H9 (cell line): Measurements from ENCODE around the gene ITGAE. TPM values are rescaled to one million over a fixed set of nuclear protein-coding genes. Genes with fewer than 3 reads are reported as not detected.

Experiments
- DNase-seq: peaks from one replicate; pipeline ENCODE4 v3.0.0-alpha.2; 2017
- H2AFZ ChIP-seq: one replicate; pipeline ENCODE4 v1.6.1; 2013; ENCODE audit warnings: mild to moderate bottlenecking, low read length, control low read depth, moderate library complexity
- H2AK5ac ChIP-seq: 2 replicates; pipeline ENCODE4 v1.6.1; 2013; ENCODE audit warnings: low read length, control low read depth, mixed read lengths; ENCODE audit not compliant: insufficient read length
- H2BK120ac ChIP-seq: one replicate; pipeline ENCODE4 v1.6.1; 2013; ENCODE audit warnings: low read depth, mild to moderate bottlenecking, low read length, control low read depth, inconsistent platforms; ENCODE audit not compliant: poor library complexity, severe bottlenecking
- H2BK12ac ChIP-seq: 2 replicates; pipeline ENCODE4 v1.6.1; 2013; ENCODE audit warnings: low read length, control low read depth, mixed read lengths, low read depth; ENCODE audit not compliant: insufficient read length
- H2BK15ac ChIP-seq: 2 replicates; pipeline ENCODE4 v1.6.1; 2013; ENCODE audit warnings: low read depth, low read length, control low read depth
- H2BK20ac ChIP-seq: one replicate; pipeline ENCODE4 v1.6.1; 2013; ENCODE audit warnings: low read depth, mild to moderate bottlenecking, low read length, control low read depth, inconsistent platforms; ENCODE audit not compliant: poor library complexity, severe bottlenecking
- H2BK5ac ChIP-seq: 2 replicates; pipeline ENCODE4 v1.6.1; 2013; ENCODE audit warnings: low read length, control low read depth, mixed read lengths; ENCODE audit not compliant: insufficient read length
- H3K14ac ChIP-seq: 2 replicates; pipeline ENCODE4 v1.6.1; 2013; ENCODE audit warnings: low read length, control low read depth; ENCODE audit not compliant: insufficient read depth
- H3K18ac ChIP-seq: 2 replicates; pipeline ENCODE4 v1.6.1; 2013; ENCODE audit warnings: low read depth, mild to moderate bottlenecking, mixed read lengths, low read length, control low read depth; ENCODE audit not compliant: insufficient read length
- H3K23ac ChIP-seq: 2 replicates; pipeline ENCODE4 v1.6.1; 2013; ENCODE audit warnings: low read length, control low read depth, mixed read lengths, low read depth; ENCODE audit not compliant: insufficient read length
- H3K23me2 ChIP-seq: 2 replicates; pipeline ENCODE4 v1.6.1; 2013; ENCODE audit warnings: low read depth, mild to moderate bottlenecking, mixed read lengths, low read length, control low read depth; ENCODE audit not compliant: insufficient read length, poor library complexity, severe bottlenecking
- H3K27ac ChIP-seq: 2 replicates; pipeline ENCODE4 v1.5.1; 2013; ENCODE audit warnings: low read length, control low read depth, mixed read lengths, low read depth; ENCODE audit not compliant: insufficient read length
- H3K27me3 ChIP-seq: 2 replicates; pipeline ENCODE4 v1.6.1; 2013; ENCODE audit warnings: low read length, control low read depth, inconsistent platforms; ENCODE audit not compliant: insufficient read depth
- H3K4ac ChIP-seq: 2 replicates; pipeline ENCODE4 v1.6.1; 2013; ENCODE audit warnings: low read depth, mild to moderate bottlenecking, control low read depth, inconsistent platforms, low read length, moderate library complexity
- H3K4me1 ChIP-seq: 2 replicates; pipeline ENCODE4 v1.6.1; 2013; ENCODE audit warnings: low read length, control low read depth, inconsistent platforms; ENCODE audit not compliant: insufficient read depth
- H3K4me2 ChIP-seq: 2 replicates; pipeline ENCODE4 v1.6.1; 2013; ENCODE audit warnings: low read length, control low read depth, mixed read lengths; ENCODE audit not compliant: insufficient read length, insufficient read depth
- H3K56ac ChIP-seq: 2 replicates; pipeline ENCODE4 v1.6.1; 2013; ENCODE audit warnings: low read depth, mild to moderate bottlenecking, mixed read lengths, low read length, control low read depth; ENCODE audit not compliant: insufficient read length
- H3K79me1 ChIP-seq: 2 replicates; pipeline ENCODE4 v1.6.1; 2013; ENCODE audit warnings: low read depth, mild to moderate bottlenecking, moderate library complexity, low read length, control low read depth, inconsistent platforms; ENCODE audit not compliant: insufficient read depth, poor library complexity, severe bottlenecking
- H3K79me2 ChIP-seq: 2 replicates; pipeline ENCODE4 v1.6.1; 2013; ENCODE audit warnings: low read length, control low read depth, inconsistent platforms; ENCODE audit not compliant: insufficient read depth
- H3K9ac ChIP-seq: 2 replicates; pipeline ENCODE4 v1.6.1; 2013; ENCODE audit warnings: low read length, control low read depth, mixed read lengths; ENCODE audit not compliant: insufficient read length; ENCODE audit errors: extremely low read depth
- H3K9me3 ChIP-seq: one replicate; pipeline ENCODE4 v1.6.1; 2013; ENCODE audit warnings: low read depth, low read length, inconsistent platforms; ENCODE audit not compliant: control insufficient read depth
- H3T11ph ChIP-seq: one replicate; pipeline ENCODE4 v1.6.1; 2013; ENCODE audit warnings: mild to moderate bottlenecking, low read length, control low read depth, inconsistent platforms
- H4K20me1 ChIP-seq: one replicate; pipeline ENCODE4 v1.6.1; 2013; ENCODE audit not compliant: control insufficient read depth, insufficient read length, insufficient read depth
- H4K5ac ChIP-seq: 2 replicates; pipeline ENCODE4 v1.6.1; 2013; ENCODE audit warnings: low read depth, mild to moderate bottlenecking, mixed read lengths, low read length, control low read depth; ENCODE audit not compliant: insufficient read length
- H4K8ac ChIP-seq: replicated peaks from 2 replicates; pipeline ENCODE4 v1.6.1; 2013; ENCODE audit warnings: low read length, control low read depth, mixed read lengths, low read depth; ENCODE audit not compliant: insufficient read length
- H4K91ac ChIP-seq: 2 replicates; pipeline ENCODE4 v1.6.1; 2013; ENCODE audit warnings: low read depth, mild to moderate bottlenecking, moderate library complexity, mixed read lengths, low read length, control low read depth; ENCODE audit not compliant: insufficient read length
- H3K27ac Mint-ChIP-seq, 3 experiments: 2 replicates in 2 of 3; 3 replicates in 1 of 3; pipeline ENCODE4 v1.8.0; 2020 to 2021; ENCODE audit warnings: mixed read lengths in 3 of 3, mild to moderate bottlenecking in 1 of 3, moderate library complexity in 1 of 3
- H3K27me3 Mint-ChIP-seq: 2 replicates; pipeline ENCODE4 v1.8.0; 2021; ENCODE audit warnings: low read depth, mild to moderate bottlenecking, moderate library complexity, mixed read lengths
- H3K36me3 Mint-ChIP-seq, 3 experiments: 2 replicates in 2 of 3; 3 replicates in 1 of 3; pipeline ENCODE4 v1.8.0; 2020 to 2021; ENCODE audit warnings: low read depth in 3 of 3, mixed read lengths in 3 of 3; ENCODE audit not compliant: insufficient read depth in 1 of 3
- H3K4me1 Mint-ChIP-seq, 2 experiments: 2 replicates each; pipeline ENCODE4 v1.8.0; 2020; ENCODE audit warnings: mixed read lengths in 2 of 2
- H3K4me3 Mint-ChIP-seq, 2 experiments: 2 replicates in 1 of 2; 3 replicates in 1 of 2; pipeline ENCODE4 v1.8.0; 2020 to 2021; ENCODE audit warnings: mild to moderate bottlenecking in 2 of 2, mixed read lengths in 2 of 2, moderate library complexity in 1 of 2
- H3K9me3 Mint-ChIP-seq, 2 experiments: 2 replicates in 1 of 2; 3 replicates in 1 of 2; pipeline ENCODE4 v1.8.0; 2020; ENCODE audit warnings: mild to moderate bottlenecking in 2 of 2, mixed read lengths in 2 of 2, moderate library complexity in 1 of 2
- WGBS: extraction: QIAGEN DNeasy Blood & Tissue Kit; methylation state at CpG from one replicate; pipeline ENCODE4 v1.1.7; 2013; ENCODE audit warnings: missing lambda C conversion rate, low lambda C conversion rate, mixed read lengths; ENCODE audit not compliant: insufficient read length; ENCODE audit errors: extremely low coverage; 5-methylcytosine and 5-hydroxymethylcytosine counted together
- total RNA-seq: library from RNA; stranded (reverse); gene quantifications from 2 replicates; pipeline ENCODE4 v1.2.1, GENCODE V29; 2021
- TF ChIP-seq, protein P1 (sequence below): fragments of 200-600 bp; sonication (generic); conservative IDR thresholded peaks from 3 replicates; pipeline ENCODE4 v1.8.0; 2021; ENCODE audit warnings: antibody characterized with exemption, mild to moderate bottlenecking

Gene ITGAE
- total RNA-seq, 1 experiment from 2014 or later, result 23.5 TPM

- H3K4me1 ChIP-seq, result no peaks in the 10 kb centered on the region
- no peaks in the 10 kb centered on the region for H3K27me3 ChIP-seq
- H3K36me3 Mint-ChIP-seq, result peaks cover 9 to 55% (median 27%) of the 10 kb centered on the region in 3 experiments; a peak in 6 of 7 replicates
- DNase-seq, result no peak
- H3K18ac ChIP-seq, result no peak overlapping the region
- no peak overlapping the region for H2BK12ac ChIP-seq
- no peaks in the 10 kb centered on the region for H3K9me3 ChIP-seq
- no peak overlapping the region for H2BK20ac ChIP-seq
- H3K4me2 ChIP-seq, result no peak overlapping the region
- no peak overlapping the region for H3K27ac Mint-ChIP-seq
- H3K4me1 Mint-ChIP-seq, result peaks cover 0 to 2% of the 10 kb centered on the region in 2 experiments; a peak in 1 of 4 replicates
- H3K9me3 Mint-ChIP-seq, result no peaks in the 10 kb centered on the region
- no peak overlapping the region for H2AFZ ChIP-seq
- H3T11ph ChIP-seq, result no peak overlapping the region
- no peak overlapping the region for H3K4ac ChIP-seq
- H3K79me1 ChIP-seq, result no peaks in the 10 kb centered on the region
- H3K27me3 Mint-ChIP-seq, result no peaks in the 10 kb centered on the region
- H2AK5ac ChIP-seq, result no peak overlapping the region
- H4K8ac ChIP-seq, result no peak overlapping the region
- H3K14ac ChIP-seq, result no peak overlapping the region
- H3K23ac ChIP-seq, result no peak overlapping the region
- H4K91ac ChIP-seq, result no peak overlapping the region
- H3K4me3 Mint-ChIP-seq, result no peak overlapping the region
- no peak overlapping the region for H3K27ac ChIP-seq
- no peak overlapping the region for H3K56ac ChIP-seq
- H2BK120ac ChIP-seq, result no peak overlapping the region
- no peak overlapping the region for H4K5ac ChIP-seq
- no peak overlapping the region for H2BK5ac ChIP-seq
- no peaks in the 10 kb centered on the region for H3K23me2 ChIP-seq
- no peak overlapping the region for H2BK15ac ChIP-seq
- no CpG with 5 or more reads among the region's 8 CpGs for WGBS
- no peaks in the 10 kb centered on the region for H3K79me2 ChIP-seq
- H3K9ac ChIP-seq, result no peak overlapping the region
- H4K20me1 ChIP-seq, result no peaks in the 10 kb centered on the region
- TF ChIP-seq, protein P1, sequence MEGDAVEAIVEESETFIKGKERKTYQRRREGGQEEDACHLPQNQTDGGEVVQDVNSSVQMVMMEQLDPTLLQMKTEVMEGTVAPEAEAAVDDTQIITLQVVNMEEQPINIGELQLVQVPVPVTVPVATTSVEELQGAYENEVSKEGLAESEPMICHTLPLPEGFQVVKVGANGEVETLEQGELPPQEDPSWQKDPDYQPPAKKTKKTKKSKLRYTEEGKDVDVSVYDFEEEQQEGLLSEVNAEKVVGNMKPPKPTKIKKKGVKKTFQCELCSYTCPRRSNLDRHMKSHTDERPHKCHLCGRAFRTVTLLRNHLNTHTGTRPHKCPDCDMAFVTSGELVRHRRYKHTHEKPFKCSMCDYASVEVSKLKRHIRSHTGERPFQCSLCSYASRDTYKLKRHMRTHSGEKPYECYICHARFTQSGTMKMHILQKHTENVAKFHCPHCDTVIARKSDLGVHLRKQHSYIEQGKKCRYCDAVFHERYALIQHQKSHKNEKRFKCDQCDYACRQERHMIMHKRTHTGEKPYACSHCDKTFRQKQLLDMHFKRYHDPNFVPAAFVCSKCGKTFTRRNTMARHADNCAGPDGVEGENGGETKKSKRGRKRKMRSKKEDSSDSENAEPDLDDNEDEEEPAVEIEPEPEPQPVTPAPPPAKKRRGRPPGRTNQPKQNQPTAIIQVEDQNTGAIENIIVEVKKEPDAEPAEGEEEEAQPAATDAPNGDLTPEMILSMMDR, result no peak
Observed at GRCh38 chr17:3715296-3715695, 85.7 kb downstream of the ITGAE start.
